ENCODE results near the gene C10orf71. TPM values are rescaled to one million over a fixed set of nuclear protein-coding genes. Genes with fewer than 3 reads are reported as not detected.

The C10orf71 gene
- total and polyA plus RNA-seq, 2 of the 8 experiments (the other 6 are each of a cell fraction or from before 2014, with no cell fraction given): not detected

GRCh38 chr10:49350138-49350537 is 51.2 kb downstream of the C10orf71 start:
- Histone ChIP-seq H3K36me3 (ENCODE audit: control insufficient read depth in 2 of 4, insufficient read depth in 4 of 4, low read length in 3 of 4) (no peaks in the 10 kb centered on the region), H2BK5ac (ENCODE audit: low read depth, low read length) (no peak overlapping the region), H3K79me1 (ENCODE audit: low read depth, low read length) (no peaks in the 10 kb centered on the region), H3K27ac (ENCODE audit: low read depth, low read length) (no peak overlapping the region), H2AFZ (ENCODE audit: low read length) (no peak overlapping the region), H2BK20ac (ENCODE audit: low read length) (no peak overlapping the region), H3K4me2 (ENCODE audit: insufficient read depth in 1 of 2, low read depth in 2 of 2, low read length in 2 of 2) (no peak overlapping the region), H3K14ac (ENCODE audit: insufficient read length) (no peak overlapping the region), H3K4me1 (replicated peaks in 1 of 4; ENCODE audit: control insufficient read depth in 3 of 4, insufficient read depth in 4 of 4, low read length in 3 of 4) (no peaks in the 10 kb centered on the region), H3K56ac (replicated peaks; ENCODE audit: insufficient read length, low read depth, low read length) (no peak overlapping the region), H4K8ac (ENCODE audit: extremely low read depth, insufficient read depth, low read length) (no peak overlapping the region; the same call in 1 of the 2 replicates), H3K9me3 (ENCODE audit: insufficient read depth in 2 of 2, low read depth in 1 of 2, low read length in 1 of 2) (no peaks in the 10 kb centered on the region), H4K20me1 (replicated peaks in 1 of 2; ENCODE audit: control insufficient read depth in 1 of 2, insufficient read depth in 2 of 2, low read length in 2 of 2) (no peaks in the 10 kb centered on the region), H3K4ac (replicated peaks; ENCODE audit: insufficient read length, low read depth, low read length) (no peak overlapping the region), H3K4me3 (ENCODE audit: extremely low read depth in 1 of 4, insufficient read depth in 2 of 4, low read depth in 3 of 4, low read length in 4 of 4) (no peak overlapping the region), H3K27me3 (replicated peaks in 1 of 4; ENCODE audit: control insufficient read depth in 3 of 4, extremely low read depth in 1 of 4, insufficient read depth in 3 of 4, low read length in 3 of 4) (no peaks in the 10 kb centered on the region), H2BK120ac (replicated peaks; ENCODE audit: low read depth, low read length) (no peak overlapping the region), H3K9ac (replicated peaks in 1 of 4; ENCODE audit: extremely low read depth in 1 of 4, low read depth in 3 of 4, low read length in 3 of 4) (no peak overlapping the region), H3K18ac (ENCODE audit: extremely low read depth, low read length) (no peak overlapping the region), H3K79me2 (ENCODE audit: control insufficient read depth in 1 of 2, insufficient read depth in 2 of 2, low read length in 2 of 2) (no peaks in the 10 kb centered on the region), H2AK5ac (ENCODE audit: low read depth, low read length) (no peak overlapping the region), H3K23ac (ENCODE audit: insufficient read length) (no peak overlapping the region), H4K5ac (ENCODE audit: insufficient read length, low read depth, low read length) (no peak overlapping the region), H4K91ac (replicated peaks; ENCODE audit: insufficient read length, low read length) (no peak overlapping the region), H2BK12ac (ENCODE audit: low read depth, low read length) (no peak overlapping the region), H2BK15ac (ENCODE audit: low read length) (no peak overlapping the region), H3K23me2 (ENCODE audit: low read depth, low read length) (no peaks in the 10 kb centered on the region)
- POLR2A ChIA-PET (ENCODE audit: partially characterized antibody): no interaction called here
- FAIRE-seq (no peak), DNase-seq (ENCODE audit: low read depth in 1 of 2, low spot score in 2 of 2) (no peak)
- no peak for TF ChIP-seq CBX8 (IDR thresholded peaks at IDR 0.05; ENCODE audit: borderline replicate concordance, low read depth, low read length)
- TF ChIP-seq YY1 (IDR thresholded peaks at IDR 0.05; ENCODE audit: low read depth, low read length): 0 out of 2 replicates have a peak, but pooled peaks have one; percentile 9
- CTCF ChIA-PET (ENCODE audit: partially characterized antibody): no interaction called here
